NCI-H1105 treated with DMSO at 0.1 percent for 48 hours (cell line): Measurements from ENCODE around the gene RBM38.

Source experiments
- DNase-seq: peaks from one replicate; lab custom pipeline; 2025; lab: John Stamatoyannopoulos, UW

The RBM38 gene

DNA sequence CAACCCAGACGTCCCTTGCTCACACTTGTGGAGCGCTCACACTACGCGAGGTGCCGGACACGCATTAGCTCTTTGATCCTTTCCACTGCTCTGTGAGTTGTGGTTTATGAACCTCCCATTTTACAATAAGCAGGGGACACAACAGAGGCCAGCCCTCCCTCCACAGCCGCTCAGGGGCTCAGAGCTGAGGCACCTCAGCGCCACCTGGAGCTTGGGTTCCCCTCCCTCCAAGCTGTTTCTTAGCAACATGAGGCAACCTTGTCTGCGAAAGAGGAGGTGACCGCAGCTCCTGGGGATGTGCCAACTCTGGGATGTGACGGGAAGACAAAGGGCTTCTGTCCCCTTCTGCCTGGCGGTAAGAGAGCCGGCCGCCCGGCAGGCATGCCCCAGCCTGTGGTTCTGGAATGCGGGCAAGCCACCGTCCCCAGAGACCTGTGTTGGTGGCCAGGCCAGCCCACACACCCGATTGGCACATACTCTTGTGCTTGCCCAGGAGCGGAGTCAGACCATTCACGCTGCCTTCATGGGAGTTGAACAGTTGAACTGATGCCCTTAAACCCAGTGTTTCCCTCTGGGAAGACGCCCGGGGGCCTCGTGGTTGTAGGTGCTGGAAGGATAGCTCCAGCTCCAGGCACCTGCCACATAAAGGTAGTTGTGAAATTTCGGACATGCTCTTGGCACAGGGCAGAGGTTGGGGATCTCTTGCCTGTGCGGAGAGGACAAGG lies 44.5 kb downstream of the RBM38 start:
- DNase-seq: peak; percentile 98

DNA sequence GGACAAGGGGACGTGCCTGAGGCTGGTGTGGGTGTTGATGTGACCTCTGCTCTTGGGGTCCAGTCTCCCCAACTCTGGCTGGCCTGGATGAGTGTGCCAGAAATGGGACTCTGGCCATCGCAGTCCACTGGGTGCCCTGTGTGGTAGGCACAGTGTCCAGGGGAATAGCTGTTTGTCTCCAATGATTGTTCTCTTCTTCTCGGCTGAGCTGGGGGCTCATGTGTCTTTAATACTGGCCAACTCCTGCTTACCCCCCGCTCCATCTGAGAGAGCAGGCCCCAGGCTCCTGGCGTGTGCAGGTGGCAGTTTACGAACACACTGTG lies 45.0 kb downstream of the RBM38 start:
- DNase-seq: no peak

DNA sequence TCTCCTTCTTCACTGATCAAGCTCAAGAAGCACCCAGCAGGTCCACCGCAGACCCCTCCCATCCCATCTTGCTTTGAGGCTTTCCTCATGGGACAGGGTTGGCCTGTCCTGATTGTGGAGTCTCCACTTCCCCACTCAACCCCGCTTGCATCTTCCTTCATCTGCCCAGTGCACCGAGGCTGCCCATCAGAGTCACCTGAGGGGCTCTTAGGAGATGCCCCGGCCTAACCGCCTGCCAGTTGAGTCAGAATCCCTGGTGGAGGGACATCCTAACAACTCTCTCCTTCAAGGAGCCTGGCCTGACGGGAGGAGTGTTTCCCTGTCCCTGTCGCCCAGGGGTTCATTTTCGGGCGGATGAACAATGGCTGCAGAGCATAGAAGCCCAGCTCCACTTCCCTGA lies 46.1 kb downstream of the RBM38 start:
- no peak for DNase-seq

DNA sequence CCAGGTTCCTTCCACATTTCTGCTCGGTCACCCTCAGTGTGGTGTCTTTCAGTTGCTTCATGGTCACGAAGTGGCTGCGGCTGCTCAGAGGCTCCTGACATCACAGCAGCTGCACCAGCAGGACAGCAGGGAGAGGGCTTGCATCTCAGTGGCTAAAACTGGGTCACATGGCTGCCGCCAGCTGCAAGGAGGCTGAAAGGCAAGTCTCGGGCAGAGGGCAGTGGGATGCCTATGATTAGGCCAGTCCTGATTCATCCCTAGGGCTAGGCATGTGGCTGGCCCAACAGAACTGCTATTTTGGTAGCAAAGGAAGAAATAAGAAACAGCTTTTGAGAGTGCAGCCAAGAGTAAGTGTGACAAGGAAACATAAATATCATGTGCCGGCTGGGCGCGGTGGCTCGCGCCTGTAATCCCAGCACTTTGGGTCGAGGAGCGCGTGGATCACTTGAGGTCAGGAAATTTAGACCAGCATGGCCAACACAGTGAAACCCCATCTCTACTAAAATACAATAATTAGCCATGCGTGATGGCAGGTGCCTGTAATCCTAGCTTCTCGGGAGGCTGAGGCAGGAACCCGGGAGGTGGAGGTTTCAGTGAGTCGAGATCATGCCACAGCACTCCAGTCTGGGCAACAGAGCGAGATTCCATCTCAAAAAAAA lies 46.6 kb downstream of the RBM38 start:
- no peak for DNase-seq

DNA sequence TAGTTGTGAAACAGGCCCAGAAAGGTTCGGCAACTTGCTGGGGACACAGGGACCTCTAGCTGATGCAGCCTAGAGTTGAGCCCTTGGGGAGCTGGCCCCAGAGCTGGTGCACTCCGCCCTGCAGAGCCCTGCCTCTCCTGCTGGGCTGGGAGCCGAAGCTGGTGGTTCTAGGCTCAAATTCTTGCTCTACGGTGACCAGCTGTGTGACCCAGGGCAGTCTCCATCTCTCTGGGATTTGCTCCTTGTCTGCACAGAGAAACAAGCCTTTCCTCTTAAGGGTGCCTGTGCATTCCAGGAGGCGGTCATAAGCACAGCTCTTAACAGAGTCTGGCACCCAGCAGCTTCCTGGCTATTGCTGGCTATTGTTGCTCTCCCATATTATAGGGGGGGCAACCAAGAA lies 47.4 kb downstream of the RBM38 start:
- DNase-seq: no peak

DNA sequence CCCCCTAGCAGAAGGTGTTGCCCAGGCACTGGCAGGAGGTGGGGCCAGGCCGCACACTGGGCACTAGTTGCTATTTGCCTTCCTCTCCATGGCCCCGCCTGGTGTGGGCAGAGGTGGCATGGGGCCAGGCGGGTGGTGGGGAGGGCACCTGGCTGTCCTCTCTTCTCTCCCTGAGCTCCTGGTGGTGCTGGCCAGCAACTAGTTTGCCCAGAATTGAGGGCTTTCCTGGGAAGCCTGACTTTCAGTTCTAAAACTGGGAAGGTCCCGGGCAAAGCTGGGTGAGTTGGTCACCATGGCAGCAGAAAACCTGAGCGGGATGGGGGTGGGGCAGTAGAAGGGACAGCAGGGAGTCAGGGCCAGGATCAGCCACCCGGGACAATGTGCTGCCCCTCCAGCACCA lies 48.2 kb downstream of the RBM38 start:
- peak; percentile 56 for DNase-seq

DNA sequence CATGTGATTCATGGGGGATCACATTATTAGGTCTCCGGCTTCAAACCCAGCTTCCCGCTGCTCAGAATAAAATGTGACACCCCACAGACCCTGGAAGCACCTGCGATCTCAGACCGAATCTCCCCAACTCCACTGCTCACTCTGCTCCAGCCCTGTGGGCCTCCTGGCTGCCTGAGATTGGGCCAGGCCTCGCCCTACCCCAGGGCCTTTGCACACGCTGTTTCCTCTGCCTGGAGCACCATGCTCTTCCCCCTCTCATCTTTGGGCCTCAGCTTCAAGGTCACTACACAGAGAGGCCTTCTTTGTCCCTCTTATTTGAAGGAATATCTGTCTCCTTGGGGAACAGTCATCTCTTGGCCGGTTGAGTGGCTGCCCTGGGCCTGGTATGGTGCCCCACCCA lies 48.8 kb downstream of the RBM38 start:
- no peak for DNase-seq

DNA sequence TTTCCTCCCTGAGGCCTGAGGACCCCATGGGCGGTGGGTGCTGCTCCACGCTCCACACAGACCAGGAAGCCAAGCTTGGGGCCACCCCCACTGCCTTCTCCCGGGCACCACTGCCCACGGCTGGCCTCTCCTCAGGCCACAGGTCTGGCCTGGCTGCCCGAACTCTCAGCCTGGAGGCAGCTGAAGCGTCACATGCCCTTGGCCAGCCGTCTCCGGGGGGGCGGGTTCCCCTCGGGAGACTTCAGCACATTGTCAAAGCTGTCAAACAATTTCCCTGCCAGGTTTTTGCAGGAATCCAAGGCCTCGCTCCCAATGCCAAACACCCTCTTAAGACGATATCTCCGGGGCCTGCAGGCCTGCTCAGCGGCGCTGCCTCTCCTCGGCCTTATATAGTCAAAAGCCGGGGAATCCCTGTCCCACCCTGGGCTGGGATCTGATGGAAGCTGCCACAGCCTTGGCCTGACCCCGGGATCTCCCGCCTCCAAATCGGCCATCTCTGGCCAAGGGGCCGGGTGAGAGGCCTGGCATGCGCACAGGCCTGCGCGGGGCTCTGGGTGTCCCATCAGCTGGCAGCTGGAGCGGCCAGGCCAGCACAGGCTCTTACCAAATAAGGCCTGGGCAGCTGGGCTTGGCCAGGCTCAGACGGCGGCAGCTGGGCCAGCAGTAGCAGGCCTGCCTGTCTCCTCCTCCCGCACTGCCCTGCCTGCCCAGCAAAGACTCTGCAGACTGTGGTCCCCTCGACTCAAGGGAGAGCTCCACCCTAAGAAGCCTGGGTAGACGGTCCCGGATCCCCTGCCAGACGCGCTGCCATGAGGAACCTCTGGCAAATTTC lies 49.7 kb downstream of the RBM38 start:
- DNase-seq: no peak

DNA sequence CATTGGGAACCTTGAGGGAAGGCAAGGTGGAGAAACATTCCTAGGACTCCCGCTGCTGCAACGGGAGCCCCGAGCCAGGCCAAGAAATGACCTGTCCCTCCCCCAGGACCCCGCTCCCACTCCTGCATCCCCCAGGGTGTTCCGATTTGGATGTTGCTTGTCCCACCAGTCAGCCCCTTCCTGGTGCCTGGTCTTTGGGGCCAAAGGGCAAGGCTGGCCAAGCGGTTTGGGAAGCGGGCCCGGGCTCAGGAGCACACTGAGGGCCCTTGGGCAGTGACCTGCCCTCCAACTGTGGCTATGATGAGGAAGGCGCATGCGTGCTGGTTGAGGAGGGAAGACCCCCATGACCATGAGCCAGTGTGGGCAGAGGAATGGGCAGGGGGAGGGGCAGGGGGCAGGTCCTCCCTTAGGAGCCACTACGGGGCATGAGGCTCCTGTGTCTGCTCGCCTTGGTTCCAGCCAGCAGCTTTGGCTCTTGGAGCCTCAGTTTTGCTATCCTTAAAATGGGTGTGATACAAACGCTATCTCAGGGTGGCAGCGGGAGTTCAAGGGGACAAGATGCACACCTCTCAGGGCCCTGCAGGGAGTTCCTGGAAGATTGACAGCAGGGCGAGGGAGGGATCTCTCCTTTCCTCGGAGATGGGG lies 50.4 kb downstream of the RBM38 start:
- DNase-seq: no peak

DNA sequence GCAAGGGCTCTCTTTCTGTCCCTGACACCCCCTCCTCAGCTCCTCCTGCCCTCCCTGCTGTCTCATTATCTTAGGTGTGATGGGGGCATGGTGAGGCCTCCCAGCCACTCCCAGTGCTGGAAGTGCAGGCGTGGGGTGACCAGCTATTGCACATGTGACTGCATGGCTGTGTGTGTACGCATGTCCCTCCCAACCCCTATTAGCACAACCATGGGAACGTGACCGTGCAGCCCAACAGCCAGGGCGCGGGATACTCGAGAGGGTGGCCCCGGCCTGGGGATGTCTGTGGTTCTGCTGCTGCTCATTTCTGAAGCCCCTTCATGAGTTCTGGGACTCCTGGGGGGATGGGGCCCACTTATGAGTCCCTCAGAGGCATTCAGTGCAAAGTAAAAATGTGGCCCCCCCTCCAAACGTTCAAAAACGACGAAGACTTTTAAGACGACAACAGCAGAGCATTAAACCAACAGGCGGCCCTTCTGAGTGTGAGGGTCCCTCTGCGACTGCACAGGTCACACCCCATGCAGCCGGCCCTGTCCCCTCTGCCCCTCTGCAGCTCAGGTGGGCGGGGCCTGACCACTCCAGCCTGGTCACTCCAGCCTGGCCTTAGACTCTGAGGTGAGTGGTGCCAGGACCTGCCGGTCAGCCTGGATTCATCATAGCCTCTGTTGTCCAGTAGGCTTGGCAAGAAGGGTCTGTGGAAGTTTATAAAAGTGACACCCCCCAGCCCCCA lies 51.1 kb downstream of the RBM38 start:
- DNase-seq: no peak

DNA sequence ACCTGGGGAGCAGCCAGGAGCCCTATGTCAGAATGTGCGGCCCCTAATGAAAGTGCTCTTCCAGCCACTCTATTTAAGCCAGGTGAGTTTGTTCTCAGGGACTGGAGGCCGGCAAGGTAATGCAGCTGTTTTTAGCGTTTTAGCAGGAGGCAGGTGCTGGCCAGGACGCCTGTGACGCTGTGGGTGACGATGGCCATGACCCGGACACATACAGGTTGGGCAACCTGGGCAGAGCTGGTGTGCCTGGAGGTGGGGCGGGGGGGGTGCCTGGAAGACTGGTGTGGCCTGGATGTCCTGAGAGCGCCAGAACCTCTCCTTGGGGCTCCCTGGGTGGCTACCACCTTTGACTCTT lies 51.7 kb downstream of the RBM38 start:
- DNase-seq: no peak

DNA sequence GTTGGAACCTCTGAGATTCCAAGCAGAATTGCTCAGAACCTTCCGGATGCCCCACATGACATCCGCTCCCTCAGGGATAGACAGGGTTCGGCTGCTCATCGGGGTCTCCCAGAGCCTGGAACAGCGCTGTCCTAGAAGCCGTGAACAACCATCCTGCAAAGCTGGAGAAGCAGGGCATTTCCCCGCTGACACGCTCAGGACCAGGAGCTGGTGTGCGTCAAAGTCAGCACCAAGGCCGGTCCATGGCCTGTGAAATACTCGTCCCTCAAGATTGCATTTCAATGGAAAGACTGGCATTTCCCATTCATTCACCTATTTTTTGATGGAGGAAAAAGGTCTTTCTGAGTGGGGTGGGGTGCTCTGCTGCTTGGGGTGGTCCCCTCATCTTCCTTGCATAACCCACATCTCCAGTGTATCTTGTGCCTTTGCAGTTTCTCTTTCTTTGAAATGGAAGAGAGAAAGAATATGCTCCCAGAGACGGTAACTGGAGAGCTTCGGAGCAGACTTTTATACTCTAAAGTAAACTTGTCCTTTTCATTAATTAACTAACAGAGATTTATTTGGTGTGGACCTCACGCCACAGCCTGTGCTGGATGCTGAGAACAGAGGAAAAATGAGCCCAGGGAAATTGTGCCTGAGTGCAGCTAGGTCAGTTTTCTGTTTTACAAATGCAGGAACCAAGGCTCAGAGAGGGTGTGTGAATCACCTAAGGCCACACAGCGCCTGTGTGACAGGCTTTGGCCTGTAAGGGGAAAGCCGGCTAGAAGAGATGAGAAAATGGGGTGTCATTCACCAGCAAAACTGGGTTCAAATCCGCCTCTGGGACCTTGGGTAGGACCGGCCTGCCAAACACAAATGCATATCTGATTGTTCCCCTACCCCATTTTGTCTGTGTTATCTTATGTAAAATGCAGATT lies 52.4 kb downstream of the RBM38 start:
- no peak for DNase-seq

DNA sequence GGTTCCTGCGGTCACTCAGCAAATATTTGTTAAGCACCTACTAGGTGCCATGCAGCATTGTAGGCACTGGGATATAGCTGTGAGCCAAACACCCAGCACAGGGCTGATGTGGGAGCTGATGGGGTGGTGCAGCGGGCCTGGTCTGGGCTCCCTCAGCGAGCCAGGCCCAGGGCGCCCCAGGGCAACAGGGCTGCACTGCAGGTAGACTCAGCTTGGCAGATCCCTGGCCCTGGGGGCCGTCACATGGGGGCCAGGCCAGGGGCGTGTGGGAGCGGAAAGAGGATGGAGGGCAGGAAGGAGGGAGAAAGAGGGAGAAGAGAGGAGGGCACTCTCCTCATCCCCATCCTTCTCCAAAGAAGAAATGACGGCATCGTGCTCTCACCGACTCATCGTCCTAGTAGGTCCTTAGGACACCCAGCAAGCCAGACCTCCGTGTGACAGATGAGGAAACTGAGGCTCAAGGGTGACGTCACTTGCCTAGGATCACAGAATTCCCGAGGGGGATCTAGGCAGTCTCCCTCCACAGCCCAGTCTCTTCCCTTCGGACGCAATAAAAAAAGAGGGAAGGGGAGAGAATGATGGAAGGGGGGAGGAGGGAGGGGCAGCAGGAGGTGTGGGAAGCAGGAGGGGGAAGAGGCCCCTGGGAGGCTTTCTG lies 53.3 kb downstream of the RBM38 start:
- DNase-seq: no peak

DNA sequence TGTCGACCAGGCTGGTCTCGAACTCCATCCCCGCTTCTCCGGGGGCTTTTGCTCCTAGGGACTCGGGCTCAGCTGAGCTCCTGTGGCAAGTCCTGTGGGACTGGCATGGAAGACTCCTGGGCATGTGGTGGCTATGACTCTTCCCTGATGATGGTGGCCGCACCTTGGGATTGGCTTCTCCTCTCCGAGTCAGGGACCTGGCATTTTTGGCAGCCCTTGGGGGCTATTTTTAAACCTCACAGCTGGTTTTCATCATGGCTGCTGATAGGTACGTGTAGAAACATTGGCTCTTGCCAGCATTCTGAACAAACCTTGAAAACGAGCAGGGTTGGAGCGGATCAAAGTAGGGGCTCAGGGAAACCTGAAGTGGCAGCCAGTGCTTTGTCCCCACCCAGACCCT lies 54.1 kb downstream of the RBM38 start:
- DNase-seq: no peak

DNA sequence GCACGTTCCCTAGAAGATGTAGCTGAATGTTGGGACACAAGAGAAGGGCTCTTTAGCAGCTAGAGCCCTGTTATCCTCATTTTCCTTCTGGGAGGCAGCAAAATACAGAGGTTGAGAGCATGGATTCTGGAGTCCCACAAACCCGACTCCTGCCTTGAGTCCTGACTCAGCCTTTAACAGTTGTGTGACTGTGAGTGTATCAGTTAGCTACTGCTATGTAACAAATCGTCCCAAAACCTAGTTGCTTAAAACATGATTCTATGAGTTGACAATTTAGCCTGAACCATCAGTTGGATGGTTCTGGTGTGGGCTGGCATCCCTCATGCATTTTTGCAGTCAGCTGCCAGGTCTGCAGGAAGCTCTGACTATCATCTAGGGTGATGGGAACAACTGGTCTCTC lies 54.6 kb downstream of the RBM38 start:
- no peak for DNase-seq

DNA sequence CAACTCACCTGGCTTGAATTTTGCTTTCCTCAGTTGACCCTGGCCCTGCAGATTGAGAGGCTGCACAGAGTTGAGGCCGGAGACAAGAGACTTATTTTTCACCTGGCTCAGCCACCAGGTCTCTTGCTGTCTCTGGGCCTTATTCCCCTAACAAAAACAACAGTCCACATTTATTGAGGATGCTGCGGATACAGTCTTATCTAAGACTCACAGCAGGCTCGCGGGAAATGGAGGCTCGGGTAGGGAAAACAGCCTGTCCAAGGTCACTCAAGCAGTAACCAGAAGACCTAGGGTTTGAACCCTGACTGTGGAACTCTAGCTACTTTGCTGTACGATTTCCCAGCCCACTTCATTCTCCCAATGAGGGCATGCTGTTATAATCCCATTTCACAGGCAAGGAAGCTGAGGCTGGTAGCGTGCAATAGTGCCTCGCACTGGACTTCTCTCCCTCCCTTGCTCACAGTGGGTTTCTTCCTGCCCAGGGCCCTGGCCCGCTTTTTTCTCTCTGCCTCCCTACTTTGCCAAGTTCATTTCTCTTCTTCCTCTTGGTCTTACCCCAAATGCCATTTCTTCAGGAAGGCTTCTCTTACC lies 57.7 kb downstream of the RBM38 start:
- no peak for DNase-seq

DNA sequence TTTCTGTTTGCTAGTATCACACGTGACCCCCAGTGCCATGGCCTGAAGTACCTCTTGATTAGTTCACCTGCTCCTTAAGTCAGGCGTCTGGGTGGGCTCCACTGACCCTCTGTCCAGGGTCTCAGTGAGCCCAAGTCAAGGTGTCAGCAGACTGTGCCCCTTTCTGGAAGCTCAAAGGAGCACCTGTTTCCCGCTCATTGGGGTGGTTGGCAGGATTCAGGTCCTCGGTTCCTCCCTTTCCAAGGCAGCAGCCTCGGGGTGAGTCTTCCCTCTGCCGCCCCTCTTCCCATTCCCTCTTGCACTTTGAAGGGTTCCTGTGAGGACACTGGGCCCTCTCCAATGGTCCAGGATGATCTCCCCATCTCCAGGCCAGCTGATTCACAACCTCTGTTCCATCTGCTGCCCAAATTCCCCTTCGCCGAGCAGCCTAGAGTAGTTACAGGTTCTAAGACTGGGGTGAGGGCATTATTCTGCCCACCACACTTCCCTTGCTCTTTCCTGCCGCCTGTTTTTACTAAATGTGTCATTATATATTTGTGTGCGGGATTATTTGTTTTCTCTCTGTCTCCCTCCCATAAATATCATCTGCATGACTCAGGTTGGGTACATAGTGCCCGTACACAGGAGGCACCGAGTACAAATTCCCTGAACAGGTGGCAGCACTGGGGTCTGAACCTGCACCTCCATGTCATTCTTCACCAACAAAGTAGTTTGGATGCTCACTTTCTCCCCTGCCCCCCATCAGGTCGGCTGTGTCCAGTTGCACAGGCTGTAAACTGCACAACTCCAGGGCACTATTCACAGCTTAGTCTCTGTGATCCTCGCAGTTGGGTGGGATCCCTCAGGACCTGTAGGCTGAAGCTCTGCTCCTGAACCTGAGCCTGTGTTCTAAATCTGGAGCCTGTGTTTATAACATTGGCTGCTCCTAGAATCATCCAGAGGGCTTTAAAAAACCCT lies 58.5 kb downstream of the RBM38 start:
- DNase-seq: no peak

DNA sequence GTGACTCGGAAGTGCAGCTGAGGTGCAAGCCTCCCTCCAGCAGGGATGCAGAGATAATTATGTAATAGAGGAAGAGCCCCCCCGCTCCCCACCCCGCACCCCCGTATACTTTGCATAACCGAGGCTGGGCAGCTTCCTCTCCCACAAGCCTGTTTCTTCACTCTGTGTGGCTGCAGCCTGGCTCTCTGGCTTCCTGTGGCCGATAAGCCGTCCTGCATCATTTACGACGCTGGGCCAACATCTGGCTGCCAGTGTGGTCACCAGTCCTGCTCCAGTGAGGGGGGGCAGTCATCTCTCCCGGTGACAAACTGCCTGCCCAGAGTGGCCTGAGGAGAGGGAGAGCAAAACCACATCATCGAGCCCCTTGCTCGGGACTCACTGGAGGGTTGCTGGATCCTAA lies 59.2 kb downstream of the RBM38 start:
- DNase-seq: no peak

DNA sequence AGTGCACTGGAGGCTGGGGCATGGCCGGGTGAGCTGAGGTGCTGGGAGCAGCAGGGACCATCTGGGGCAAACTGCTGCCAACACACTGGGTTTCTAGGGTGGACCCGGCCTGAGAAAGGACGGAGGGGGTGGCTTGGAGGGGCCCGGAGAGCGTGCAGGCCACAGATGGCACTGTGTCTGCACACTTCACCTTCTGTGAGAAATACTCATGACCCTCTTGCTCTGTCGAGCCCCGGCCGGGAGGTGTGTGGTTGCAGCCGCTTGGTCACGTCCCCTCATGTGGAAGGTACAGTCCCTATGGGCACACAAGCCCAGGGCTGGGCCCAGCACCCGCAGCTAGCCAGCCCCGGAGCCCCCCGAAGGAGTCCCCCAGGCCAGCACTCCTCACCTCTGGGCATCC lies 59.7 kb downstream of the RBM38 start:
- no peak for DNase-seq
